GM23338 (cell line): ENCODE results near the gene KLF2. TPM values are rescaled to one million over a fixed set of nuclear protein-coding genes. Genes with fewer than 3 reads are reported as not detected.

Source experiments
- ATAC-seq: fragments of 200-7000 bp; cut with Tn5 transposase; 3 replicates; pipeline ENCODE4 v1.9.1; 2020
- DNase-seq: peaks from one replicate; pipeline ENCODE4 v3.0.0-alpha.2; 2015; ENCODE audit warnings: low spot score
- H2AFZ ChIP-seq: fragments of 200-600 bp; sonication (generic); 2 replicates; pipeline ENCODE4 v1.8.0; 2016; ENCODE audit warnings: antibody characterized with exemption, mild to moderate bottlenecking, moderate library complexity
- H3F3A ChIP-seq: fragments of 200-600 bp; sonication (generic); replicated peaks from 2 replicates; pipeline ENCODE4 v1.8.0; 2017; ENCODE audit warnings: antibody characterized with exemption, mixed run types, low read depth
- H3K27ac ChIP-seq: fragments of 200-600 bp; sonication (generic); 2 replicates; pipeline ENCODE4 v1.6.1; 2016; ENCODE audit warnings: low read depth
- H3K27me3 ChIP-seq: fragments of 200-600 bp; sonication (generic); 2 replicates; pipeline ENCODE4 v1.8.0; 2016; ENCODE audit warnings: mild to moderate bottlenecking, mixed run types, moderate library complexity; ENCODE audit not compliant: insufficient read depth
- H3K36me3 ChIP-seq: fragments of 200-600 bp; sonication (generic); 2 replicates; pipeline ENCODE4 v1.8.0; 2016; ENCODE audit warnings: mild to moderate bottlenecking; ENCODE audit not compliant: insufficient read depth
- H3K4me1 ChIP-seq: fragments of 200-600 bp; sonication (generic); 2 replicates; pipeline ENCODE4 v1.8.0; 2016; ENCODE audit warnings: mild to moderate bottlenecking, moderate library complexity; ENCODE audit not compliant: insufficient read depth
- H3K4me2 ChIP-seq: fragments of 200-600 bp; sonication (generic); 2 replicates; pipeline ENCODE4 v1.7.1; 2017; ENCODE audit warnings: mixed run types
- H3K4me3 ChIP-seq: fragments of 200-600 bp; sonication (generic); 2 replicates; pipeline ENCODE4 v1.6.1; 2016; ENCODE audit warnings: mixed run types
- H3K79me2 ChIP-seq: fragments of 200-600 bp; sonication (generic); replicated peaks from 2 replicates; pipeline ENCODE4 v1.8.0; 2017; ENCODE audit warnings: mild to moderate bottlenecking; ENCODE audit not compliant: insufficient read depth
- H3K9me2 ChIP-seq: fragments of 200-600 bp; sonication (generic); 2 replicates; pipeline ENCODE4 v1.8.0; 2017; ENCODE audit not compliant: insufficient read depth
- H4K20me1 ChIP-seq: fragments of 200-600 bp; sonication (generic); replicated peaks from 2 replicates; pipeline ENCODE4 v1.8.0; 2017; ENCODE audit warnings: mild to moderate bottlenecking; ENCODE audit not compliant: insufficient read depth
- H3K27ac Mint-ChIP-seq: 2 replicates; pipeline ENCODE4 v1.8.0; 2020; ENCODE audit warnings: inconsistent platforms, mild to moderate bottlenecking, moderate library complexity, mixed read lengths
- H3K27me3 Mint-ChIP-seq: 3 replicates; pipeline ENCODE4 v1.8.0; 2022; ENCODE audit warnings: low read depth, mild to moderate bottlenecking, moderate library complexity, mixed read lengths, inconsistent platforms; ENCODE audit not compliant: insufficient read depth, poor library complexity
- H3K36me3 Mint-ChIP-seq: 3 replicates; pipeline ENCODE4 v1.8.0; 2021; ENCODE audit warnings: low read depth, mild to moderate bottlenecking, inconsistent platforms, moderate library complexity, mixed read lengths
- H3K4me1 Mint-ChIP-seq: 3 replicates; pipeline ENCODE4 v1.8.0; 2020; ENCODE audit warnings: mild to moderate bottlenecking, inconsistent platforms, mixed read lengths
- H3K4me3 Mint-ChIP-seq: 3 replicates; pipeline ENCODE4 v1.8.0; 2021; ENCODE audit warnings: moderate library complexity, mild to moderate bottlenecking, inconsistent platforms, mixed read lengths
- H3K9me3 Mint-ChIP-seq: 3 replicates; pipeline ENCODE4 v1.8.0; 2020; ENCODE audit warnings: moderate library complexity, mild to moderate bottlenecking, inconsistent platforms, mixed read lengths
- ETS1 ChIP-seq: IDR thresholded peaks from 2 replicates; pipeline ENCODE4 v1.6.1; 2016; ENCODE audit warnings: antibody characterized with exemption
- EZH2 ChIP-seq: fragments of 200-600 bp; sonication (generic); IDR thresholded peaks from one replicate; pipeline ENCODE4 v1.8.0; 2017; ENCODE audit warnings: antibody characterized with exemption, mild to moderate bottlenecking, low read depth; ENCODE audit not compliant: unreplicated experiment
- JUNB ChIP-seq: IDR thresholded peaks from one replicate; pipeline ENCODE4 v1.6.1; 2016; ENCODE audit warnings: antibody characterized with exemption; ENCODE audit not compliant: unreplicated experiment
- STAT1 ChIP-seq: IDR thresholded peaks from one replicate; pipeline ENCODE4 v1.6.1; 2016; ENCODE audit warnings: antibody characterized with exemption; ENCODE audit not compliant: unreplicated experiment
- ZNF114 ChIP-seq: fragments of 250-450 bp; sonication (Bioruptor Pico); IDR thresholded peaks from 2 replicates; pipeline ENCODE4 v1.5.0; 2020; ENCODE audit warnings: mild to moderate bottlenecking, moderate library complexity
- ZNF462 ChIP-seq: fragments of 250-450 bp; sonication (Bioruptor Pico); IDR thresholded peaks from 2 replicates; pipeline ENCODE4 v1.5.0; 2020; ENCODE audit warnings: mild to moderate bottlenecking, moderate library complexity
- polyA plus RNA-seq: library from polyadenylated mRNA; unstranded; fragments of >200 nt; fragmentation: Nextera tagmentation; extraction: Ambion mirVana; gene quantifications from 2 replicates; pipeline ENCODE4 v1.2.1, GENCODE V29; 2016
- total RNA-seq: library from RNA; depleted of rRNA; stranded (reverse); fragments of >200 nt; shearing (Covaris generic); gene quantifications from 2 replicates; pipeline ENCODE4 v1.2.3, GENCODE V29; 2014
- TF ChIP-seq, protein P1 (sequence below): IDR thresholded peaks from one replicate; pipeline ENCODE4 v1.6.1; 2018; ENCODE audit warnings: antibody characterized with exemption; ENCODE audit not compliant: unreplicated experiment

The KLF2 gene
- total and polyA plus RNA-seq, 2 experiments from 2014 or later, result 0.90 TPM; not detected in 1

GRCh38 chr19:16308081-16308480 is 16.5 kb upstream of the KLF2 start:
- TF ChIP-seq JUNB (no peak), EZH2 (no peak), ZNF114 (no peak), ETS1 (no peak), STAT1 (no peak), ZNF462 (CRISPR knock-in tag) (no peak)
- TF ChIP-seq, protein P1, sequence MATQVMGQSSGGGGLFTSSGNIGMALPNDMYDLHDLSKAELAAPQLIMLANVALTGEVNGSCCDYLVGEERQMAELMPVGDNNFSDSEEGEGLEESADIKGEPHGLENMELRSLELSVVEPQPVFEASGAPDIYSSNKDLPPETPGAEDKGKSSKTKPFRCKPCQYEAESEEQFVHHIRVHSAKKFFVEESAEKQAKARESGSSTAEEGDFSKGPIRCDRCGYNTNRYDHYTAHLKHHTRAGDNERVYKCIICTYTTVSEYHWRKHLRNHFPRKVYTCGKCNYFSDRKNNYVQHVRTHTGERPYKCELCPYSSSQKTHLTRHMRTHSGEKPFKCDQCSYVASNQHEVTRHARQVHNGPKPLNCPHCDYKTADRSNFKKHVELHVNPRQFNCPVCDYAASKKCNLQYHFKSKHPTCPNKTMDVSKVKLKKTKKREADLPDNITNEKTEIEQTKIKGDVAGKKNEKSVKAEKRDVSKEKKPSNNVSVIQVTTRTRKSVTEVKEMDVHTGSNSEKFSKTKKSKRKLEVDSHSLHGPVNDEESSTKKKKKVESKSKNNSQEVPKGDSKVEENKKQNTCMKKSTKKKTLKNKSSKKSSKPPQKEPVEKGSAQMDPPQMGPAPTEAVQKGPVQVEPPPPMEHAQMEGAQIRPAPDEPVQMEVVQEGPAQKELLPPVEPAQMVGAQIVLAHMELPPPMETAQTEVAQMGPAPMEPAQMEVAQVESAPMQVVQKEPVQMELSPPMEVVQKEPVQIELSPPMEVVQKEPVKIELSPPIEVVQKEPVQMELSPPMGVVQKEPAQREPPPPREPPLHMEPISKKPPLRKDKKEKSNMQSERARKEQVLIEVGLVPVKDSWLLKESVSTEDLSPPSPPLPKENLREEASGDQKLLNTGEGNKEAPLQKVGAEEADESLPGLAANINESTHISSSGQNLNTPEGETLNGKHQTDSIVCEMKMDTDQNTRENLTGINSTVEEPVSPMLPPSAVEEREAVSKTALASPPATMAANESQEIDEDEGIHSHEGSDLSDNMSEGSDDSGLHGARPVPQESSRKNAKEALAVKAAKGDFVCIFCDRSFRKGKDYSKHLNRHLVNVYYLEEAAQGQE, result no peak
- no peak for ATAC-seq
- H2AFZ ChIP-seq, result no peak overlapping the region
- no peak overlapping the region for H3K27ac ChIP-seq
- Mint-ChIP-seq H3K4me1 (peaks cover 8% of the 10 kb centered on the region), H3K4me3 (no peak overlapping the region), H3K9me3 (peaks cover 5% of the 10 kb centered on the region; the same call in 2 of the 3 replicates), H3K27me3 (peaks cover 4% of the 10 kb centered on the region), H3K27ac (no peak overlapping the region), H3K36me3 (no peaks in the 10 kb centered on the region)
- H3K36me3 ChIP-seq, result no peaks in the 10 kb centered on the region
- no peaks in the 10 kb centered on the region for H3K79me2 ChIP-seq
- peaks cover 6% of the 10 kb centered on the region; the same call in 1 of the 2 replicates for H3K4me1 ChIP-seq
- H3K27me3 ChIP-seq, result no peaks in the 10 kb centered on the region
- no peak overlapping the region for H3K4me3 ChIP-seq
- H3K9me2 ChIP-seq, result no peaks in the 10 kb centered on the region
- no peak for DNase-seq
- no peaks in the 10 kb centered on the region for H4K20me1 ChIP-seq
- H3K4me2 ChIP-seq, result no peak overlapping the region
- no peaks in the 10 kb centered on the region for H3F3A ChIP-seq
